H1 (cell line): ENCODE measurements around the gene SECISBP2L. TPM values are rescaled to one million over a fixed set of nuclear protein-coding genes. Genes with fewer than 3 reads are reported as not detected.

Experiments
- ASH2L ChIP-seq: fragments of 200-600, 300-600 bp; sonication (generic); IDR thresholded peaks from one replicate; pipeline ENCODE4 v1.7.1; 2017; ENCODE audit warnings: low read length
- GTF2F1 ChIP-seq: IDR thresholded peaks from 2 replicates; pipeline ENCODE4 v1.6.1; 2012; ENCODE audit warnings: low read depth, low read length, improper control_type of control experiment, borderline replicate concordance
- RFX5 ChIP-seq: IDR thresholded peaks from 2 replicates; pipeline ENCODE4 v1.6.1; 2011; ENCODE audit warnings: low read depth, low read length, improper control_type of control experiment, borderline replicate concordance
- SUZ12 ChIP-seq: fragments of 200-600 bp; sonication (generic); IDR thresholded peaks from 2 replicates; pipeline ENCODE4 v1.6.1; 2012; ENCODE audit warnings: mild to moderate bottlenecking, inconsistent platforms, low read length, moderate library complexity, mixed read lengths
- polyA plus RNA-seq, 7 experiments: library from polyadenylated mRNA; depleted of rRNA in 3 of 7; stranded (reverse) in 5 of 7; unstranded in 2 of 7; fragments of >200 nt in 5 of 7; fragments of 200-250 nt in 2 of 7; gene quantifications; 1 replicate in 5 of 7; 2 replicates in 1 of 7; 4 replicates in 1 of 7; pipeline versions ENCODE4 v1.2.1 to v1.2.3, GENCODE V29; 2011 to 2013; ENCODE audit warnings: missing spikeins in 2 of 7, mixed read lengths in 2 of 7
- total RNA-seq: library from RNA; stranded (reverse); fragmentation: NEBNext Ultra II Directional; extraction: Animal tissue kit (Norgen Biotek cat#: 25700); gene quantifications from 2 replicates; pipeline ENCODE4 v1.2.1, GENCODE V29; 2021

The SECISBP2L gene
- total and polyA plus RNA-seq, 2 of the 8 experiments (the other 6 are each of a cell fraction or from before 2014, with no cell fraction given) = 7.6 to 22.8 TPM

DNA sequence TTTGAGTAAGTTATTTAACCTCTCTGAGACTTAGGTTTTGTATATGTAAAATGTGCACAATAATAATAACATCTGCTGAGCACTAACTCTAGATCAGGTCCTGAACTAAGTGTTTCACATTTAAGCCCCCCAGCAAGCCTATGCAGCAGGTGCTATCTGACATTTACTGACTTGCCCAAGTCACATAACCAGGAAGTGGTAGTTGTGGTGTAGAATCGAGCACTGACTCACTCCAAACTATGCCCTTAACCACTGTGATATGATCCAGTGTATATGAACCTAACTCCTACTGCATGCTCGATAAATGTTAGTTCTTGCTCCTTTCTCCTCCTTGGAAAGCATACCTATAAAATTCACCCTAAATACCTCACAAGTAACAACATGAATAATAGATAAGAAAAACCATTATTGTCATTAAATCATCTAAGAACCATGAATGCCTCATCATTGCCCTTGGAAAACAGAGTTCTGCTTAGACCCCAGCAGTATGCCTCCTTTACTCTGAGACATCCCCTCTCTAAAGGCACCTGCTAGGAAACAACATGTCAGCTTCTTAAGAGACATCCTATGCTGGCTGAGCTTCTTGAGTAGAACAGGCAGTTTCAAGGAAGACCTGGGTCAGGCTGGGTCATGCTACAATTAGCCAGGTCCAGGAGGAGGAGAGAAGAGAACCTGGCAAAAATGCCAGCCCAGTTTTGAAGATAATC, 79.5 kb downstream of the SECISBP2L start (continued):
- no peak for TF ChIP-seq SUZ12
- TF ChIP-seq RFX5 = no peak
- no peak for TF ChIP-seq GTF2F1
- TF ChIP-seq ASH2L = no peak
